ENCODE measurements around the gene PHACTR3. TPM values are rescaled to one million over a fixed set of nuclear protein-coding genes. Genes with fewer than 3 reads are reported as not detected.

PHACTR3 gene
- polyA plus RNA-seq, 2 of the 4 experiments (the other 2 are of a cell fraction), result not detected

DNA sequence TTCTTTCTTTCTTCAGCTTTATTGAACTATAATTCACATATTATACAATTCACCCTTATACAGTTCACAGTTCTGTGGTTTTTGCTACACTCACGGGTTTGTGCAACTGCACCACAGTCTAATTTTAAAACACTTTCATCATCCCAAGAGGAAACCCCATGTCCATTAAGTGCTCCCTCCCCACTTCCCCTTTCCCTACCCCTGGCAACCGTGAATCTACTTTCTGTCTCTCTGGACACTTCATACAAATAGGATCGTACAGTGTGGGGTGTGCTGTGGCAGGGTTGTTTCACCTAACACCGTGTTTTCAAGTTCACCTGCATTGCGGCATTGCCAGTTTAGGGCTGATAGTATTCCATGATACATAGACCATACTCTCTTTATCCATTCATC, 118.8 kb downstream of the PHACTR3 start:
- DNase-seq (ENCODE audit: low read depth in 1 of 2, low spot score in 1 of 2) (no peak), FAIRE-seq (no peak), ATAC-seq (no peak)
- TF ChIP-seq HOXA7 (CRISPR knock-in tag; IDR thresholded peaks at IDR 0.05) (no peak), RNF2 (IDR thresholded peaks at IDR 0.05; ENCODE audit: borderline replicate concordance, low read depth) (no peak), HDAC2 (IDR thresholded peaks at IDR 0.05) (no peak), PBX3 (IDR thresholded peaks at IDR 0.05) (no peak), HOXB13 (CRISPR knock-in tag; IDR thresholded peaks at IDR 0.05; ENCODE audit: low read depth) (no peak), SMC3 (IDR thresholded peaks at IDR 0.05) (no peak), FOSL2 (IDR thresholded peaks at IDR 0.05) (no peak), FOSL2 (CRISPR knock-in tag; IDR thresholded peaks at IDR 0.05) (no peak), FOXS1 (CRISPR knock-in tag; IDR thresholded peaks at IDR 0.05) (no peak), JUNB (IDR thresholded peaks at IDR 0.05) (no peak), ZC3H11A (IDR thresholded peaks at IDR 0.05) (no peak), TFCP2L1 (CRISPR knock-in tag; IDR thresholded peaks at IDR 0.05) (no peak)
- TF ChIP-seq, protein P1, sequence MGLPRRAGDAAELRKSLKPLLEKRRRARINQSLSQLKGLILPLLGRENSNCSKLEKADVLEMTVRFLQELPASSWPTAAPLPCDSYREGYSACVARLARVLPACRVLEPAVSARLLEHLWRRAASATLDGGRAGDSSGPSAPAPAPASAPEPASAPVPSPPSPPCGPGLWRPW (IDR thresholded peaks at IDR 0.05), result no peak
- Histone ChIP-seq H3K4me1 (no peaks in the 10 kb centered on the region), H3K9me3 (no peaks in the 10 kb centered on the region), H3K4me2 (no peak overlapping the region), H3K27ac (no peak overlapping the region), H3K4me3 (no peak overlapping the region)
- ChIA-PET CTCF (interaction anchor here (1.7 kb wide), 1 partner anchor 11 kb away, joined by 3 read pairs; no protein-coding TSS in a partner anchor), POLR2A (no interaction called here)
- WGBS (ENCODE audit: missing lambda C conversion rate), result 30% methylated on average over 5 of the region's 5 CpGs

DNA sequence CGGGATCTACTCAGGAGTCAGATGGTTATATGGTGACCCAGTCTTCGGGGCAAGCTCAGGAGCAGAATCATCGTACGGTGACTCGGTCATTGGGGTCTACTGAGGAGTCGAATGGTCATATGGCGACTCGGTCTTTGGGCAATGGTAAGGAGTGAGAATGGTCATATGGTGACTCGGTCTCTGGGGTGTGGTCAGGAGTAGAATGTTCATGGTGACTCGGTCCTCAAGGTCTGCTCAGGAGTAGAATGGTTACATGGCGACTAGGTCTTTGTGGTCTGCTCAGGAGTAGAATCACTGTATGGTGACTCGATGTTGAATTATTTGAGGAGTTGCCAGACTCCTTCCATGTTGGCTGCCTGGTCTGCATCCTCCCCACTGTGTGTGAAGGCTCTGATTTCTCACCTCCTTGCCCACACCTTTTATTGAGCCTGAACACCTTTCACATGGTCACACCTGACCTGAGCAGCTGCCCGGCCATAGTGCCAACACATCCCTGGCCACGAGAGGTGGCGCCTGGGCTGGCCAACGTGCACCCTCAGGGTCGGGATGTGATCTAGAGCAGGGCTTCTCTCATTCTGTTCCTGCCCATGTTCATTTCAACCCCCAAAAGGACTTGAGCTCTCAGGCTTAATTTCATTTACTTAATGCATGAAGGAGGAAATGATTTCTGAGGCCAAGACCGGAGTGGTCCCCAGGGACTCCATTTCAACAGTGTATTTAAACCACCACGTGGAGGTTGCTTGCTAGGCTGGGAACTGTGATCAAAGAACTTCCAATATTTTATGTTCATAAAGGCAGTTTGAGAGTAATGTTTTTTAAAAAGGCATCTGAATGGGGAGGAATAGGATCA, 119.5 kb downstream of the PHACTR3 start:
- no peak overlapping the region for H3K4me3 ChIP-seq
- ATAC-seq, result no peak

More for the DNA sequence above, 119.5 kb downstream of the PHACTR3 start:
- CTCF ChIA-PET, result interaction anchor here (1.7 kb wide), 1 partner anchor 11 kb away, joined by 3 read pairs; no protein-coding TSS in a partner anchor
- no peak overlapping the region for H3K4me2 ChIP-seq
- FAIRE-seq (no peak), DNase-seq (ENCODE audit: low read depth in 1 of 2, low spot score in 1 of 2) (no peak)
- POLR2A ChIA-PET, result no interaction called here
- H3K9me3 ChIP-seq, result no peaks in the 10 kb centered on the region
- WGBS (ENCODE audit: missing lambda C conversion rate), result 35% methylated on average over 19 of the region's 19 CpGs
- TF ChIP-seq GATA3 (IDR thresholded peaks at IDR 0.05; ENCODE audit: borderline replicate concordance) (no peak), NFE2L2 (conservative IDR thresholded peaks at IDR 0.05; ENCODE audit: low read length) (no peak), HOXB13 (CRISPR knock-in tag; IDR thresholded peaks at IDR 0.05; ENCODE audit: low read depth) (no peak), FOSB (CRISPR knock-in tag; IDR thresholded peaks at IDR 0.05) (no peak), ZC3H11A (IDR thresholded peaks at IDR 0.05) (no peak), KDM1A (IDR thresholded peaks at IDR 0.05; ENCODE audit: low read depth) (no peak), RARB (CRISPR knock-in tag; IDR thresholded peaks at IDR 0.05) (no peak), HDAC2 (IDR thresholded peaks at IDR 0.05) (no peak), SREBF2 (IDR thresholded peaks at IDR 0.05) (no peak), ZNF302 (CRISPR knock-in tag; IDR thresholded peaks at IDR 0.05) (no peak), CHD2 (IDR thresholded peaks at IDR 0.05; ENCODE audit: low read length, partially characterized antibody) (no peak), CBX8 (IDR thresholded peaks at IDR 0.05) (no peak), HOXB5 (CRISPR knock-in tag; IDR thresholded peaks at IDR 0.05) (no peak), ELK1 (IDR thresholded peaks at IDR 0.05; ENCODE audit: low read depth, low read length) (no peak), HOXA7 (CRISPR knock-in tag; IDR thresholded peaks at IDR 0.05) (no peak), E2F6 (IDR thresholded peaks at IDR 0.05; ENCODE audit: borderline replicate concordance, low read depth) (no peak), ZSCAN20 (CRISPR knock-in tag; IDR thresholded peaks at IDR 0.05) (no peak), FOSL2 (IDR thresholded peaks at IDR 0.05) (no peak), FOSL2 (CRISPR knock-in tag; IDR thresholded peaks at IDR 0.05) (no peak), HEYL (CRISPR knock-in tag; IDR thresholded peaks at IDR 0.05) (no peak), RAD21 (conservative IDR thresholded peaks at IDR 0.05 in 1 of 2, IDR thresholded peaks at IDR 0.05 in 1 of 2) (no peak)
- no peak overlapping the region for H3K27ac ChIP-seq
- no peaks in the 10 kb centered on the region for H3K4me1 ChIP-seq

All from A549 (cell line).